ENCODE data around the gene UBQLN1. TPM values are rescaled to one million over a fixed set of nuclear protein-coding genes. Genes with fewer than 3 reads are reported as not detected.

The UBQLN1 gene
- 106 and 161 TPM in 2 replicates for total RNA-seq

GRCh38 chr9:83707768-83708514 is at the start of gene UBQLN1:
UBQLN1 (minus strand) TSS chr9:83707958; CDS start chr9:83707679, 279 bp downstream.

GRCh38 chr9:83622939-83623678 is 84.6 kb downstream of the UBQLN1 start, which contains the start of gene IDNK:
IDNK (plus strand) TSS chr9:83623143; CDS start chr9:83623172, 29 bp downstream.

Other genes starting within 250 kb of the UBQLN1 start
- gene FRMD3, start 169.6 kb downstream of the UBQLN1 start, total RNA-seq = 3.3 and 3.7 TPM in 2 replicates
- 6.7 and 9.5 TPM in 2 replicates for gene IDNK, start 84.8 kb downstream of the UBQLN1 start, total RNA-seq
- gene GKAP1, start 109.8 kb upstream of the UBQLN1 start, total RNA-seq = 1.2 and 2.0 TPM in 2 replicates
- 2.6 and 5.9 TPM in 2 replicates for gene KIF27, start 213.5 kb upstream of the UBQLN1 start, total RNA-seq

Data from dermis lymphatic vessel endothelial cell (primary cell).